Superior temporal gyrus (tissue), 1 donor: ENCODE data around the gene IFNL3.
"Not testable (repeated sequence)": the region's sequence is repeated elsewhere in the genome, so short reads cannot be mapped to it uniquely, and the experiment has no call there.

Source experiments
- DNase-seq: peaks from one replicate; pipeline ENCODE4 v3.0.0-alpha.2; 2016; ENCODE audit errors: extremely low spot score

Gene IFNL3

DNA sequence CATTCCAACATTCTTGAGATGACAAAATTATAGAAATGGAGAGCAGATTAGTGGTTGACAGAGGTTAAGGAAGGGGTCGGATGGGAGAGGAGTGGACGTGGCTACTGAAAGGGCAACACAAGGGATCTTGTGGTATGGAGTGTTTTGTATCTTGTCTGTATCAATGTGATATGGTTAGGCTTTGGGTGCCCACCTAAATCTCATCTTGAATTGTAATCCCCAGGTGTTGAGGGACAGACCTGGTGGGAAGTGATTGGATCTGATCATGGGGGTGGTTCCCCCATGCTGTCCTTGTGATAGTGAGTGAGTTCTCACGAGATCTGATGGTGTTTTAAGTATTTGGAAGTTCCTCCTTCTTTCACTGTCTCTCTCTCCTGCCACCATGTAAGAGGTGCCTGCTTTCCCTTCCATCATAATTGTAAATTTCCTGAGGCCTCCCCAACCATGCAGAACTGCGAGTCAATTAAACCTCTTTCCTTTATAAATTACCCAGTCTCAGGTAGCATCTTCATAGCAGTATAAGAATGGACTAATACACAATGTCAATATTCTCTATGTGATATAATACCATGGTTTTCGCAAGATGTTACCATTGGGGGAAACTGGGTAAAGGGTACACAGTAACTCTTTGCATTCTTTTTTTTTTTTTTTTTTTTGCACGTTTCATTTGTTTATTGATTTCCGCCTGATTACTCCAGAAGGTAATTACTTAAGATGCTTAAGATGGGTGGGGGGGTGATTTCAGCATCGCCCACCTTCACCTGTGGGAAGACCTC, 8.8 kb upstream of the IFNL3 start:
- DNase-seq: no peak

- no peak for DNase-seq
Measured at GRCh38 chr19:39252458-39252857, 7.7 kb upstream of the IFNL3 start.

DNA sequence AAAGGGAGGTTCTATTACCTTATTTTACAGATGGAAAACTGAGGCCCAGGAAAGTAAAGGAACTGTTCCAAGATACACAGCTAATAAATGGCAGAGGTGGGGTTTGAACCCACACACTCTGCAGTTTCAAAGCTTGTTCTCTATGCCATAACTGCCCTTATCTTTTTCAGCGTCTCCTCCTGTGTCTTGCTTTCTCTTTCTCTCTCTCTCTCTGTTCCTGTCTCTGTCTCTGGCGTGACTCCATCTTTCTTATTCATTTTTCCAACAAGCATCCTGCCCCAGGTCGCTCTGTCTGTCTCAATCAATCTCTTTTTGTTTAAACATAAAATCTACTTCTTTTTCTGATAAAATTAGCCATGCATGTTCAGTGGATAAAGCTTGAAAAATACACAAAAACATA, 7.0 kb upstream of the IFNL3 start:
- no peak for DNase-seq

DNA sequence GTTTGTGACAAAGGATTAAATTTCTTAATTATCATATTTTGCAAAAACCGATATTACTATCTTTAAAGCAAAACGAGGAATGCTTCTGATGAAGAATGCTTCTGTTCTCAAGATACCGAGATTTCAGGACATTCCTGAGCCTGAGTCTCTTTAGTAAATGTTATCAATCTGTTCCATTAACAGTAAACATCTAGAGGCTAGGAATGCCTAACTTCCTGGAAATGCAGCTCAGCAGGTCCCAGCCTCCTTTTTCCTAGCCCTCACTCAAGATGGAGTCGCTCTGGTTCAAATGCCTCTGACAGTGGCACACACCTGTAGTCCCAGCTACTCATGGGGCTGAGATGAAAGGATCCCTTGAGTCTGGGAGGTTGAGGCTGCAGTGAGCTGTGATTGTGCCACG, 6.3 kb upstream of the IFNL3 start:
- DNase-seq: no peak

DNA sequence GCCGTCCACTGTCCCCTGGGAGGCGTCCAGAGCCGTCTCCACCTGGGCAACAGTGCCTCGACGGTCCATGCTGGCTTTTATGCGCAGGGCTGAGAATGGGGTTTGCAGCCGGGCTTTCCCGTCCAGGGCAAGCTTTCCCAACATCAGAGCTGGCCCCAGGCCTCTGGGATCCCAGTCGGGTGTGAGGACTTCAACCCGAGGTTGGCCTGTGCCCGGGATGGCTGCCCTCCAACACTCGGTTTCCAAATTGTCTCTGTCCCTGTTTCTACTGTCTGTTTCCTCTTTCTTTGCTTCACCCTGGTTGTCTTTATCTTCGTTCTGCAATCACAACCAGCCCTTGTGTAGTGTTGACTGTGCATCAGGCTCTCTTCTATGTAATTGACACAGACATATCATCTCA, 4.0 kb upstream of the IFNL3 start, which contains the start of gene IFNL4:
IFNL4 (minus strand) TSS at position 51 of the 400 bp plus-strand sequence.
- no peak for DNase-seq

DNA sequence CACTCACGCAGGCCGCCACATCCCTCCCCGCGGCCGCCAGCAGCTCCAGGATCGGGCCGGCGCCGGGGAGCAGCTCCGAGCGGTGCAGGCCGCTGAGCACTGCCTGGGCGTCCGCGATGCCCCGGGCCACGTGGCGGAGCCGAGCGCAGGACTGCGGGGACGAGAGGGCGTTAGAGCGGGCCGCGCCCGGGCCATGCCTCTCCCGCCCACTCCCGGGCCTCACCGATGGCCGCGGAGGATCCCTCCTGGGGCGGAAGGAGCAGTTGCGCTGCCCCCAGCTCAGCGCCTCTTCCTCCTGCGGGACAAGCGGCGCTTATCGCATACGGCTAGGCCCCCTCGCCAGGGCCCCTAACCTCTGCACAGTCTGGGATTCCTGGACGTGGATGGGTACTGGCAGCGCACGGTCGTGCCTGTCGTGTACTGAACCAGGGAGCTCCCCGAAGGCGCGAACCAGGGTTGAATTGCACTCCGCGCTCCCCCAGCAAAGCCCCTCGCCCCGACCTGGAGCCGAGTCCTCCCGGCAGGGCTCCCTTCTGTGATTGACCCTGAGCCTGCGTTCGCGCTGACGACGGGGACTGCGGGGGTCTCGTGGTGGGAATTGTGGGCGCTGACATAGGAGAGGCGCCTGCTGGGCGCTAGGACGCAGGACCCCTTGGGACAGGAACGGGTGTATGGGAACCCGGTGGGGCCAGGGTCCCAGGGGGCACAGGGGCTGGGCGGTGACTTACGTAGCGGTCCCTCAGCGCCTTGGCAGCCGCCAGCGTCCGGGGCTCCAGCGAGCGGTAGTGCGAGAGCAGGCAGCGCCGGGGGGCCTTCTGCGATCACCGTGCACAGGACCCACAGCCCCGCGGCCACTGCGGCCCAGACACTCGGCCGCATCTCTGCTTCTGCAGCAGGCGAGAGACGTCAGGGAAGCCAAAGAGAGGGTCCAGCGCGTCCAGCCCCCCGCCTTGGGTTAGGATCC, 3.2 kb upstream of the IFNL3 start:
- no peak for DNase-seq

- no peak for DNase-seq
Measured at GRCh38 chr19:39246951-39247669, 2.3 kb upstream of the IFNL3 start.

GRCh38 chr19:39245166-39245565, 360 bp upstream of the IFNL3 start:
- not testable (repeated sequence) for DNase-seq

DNA sequence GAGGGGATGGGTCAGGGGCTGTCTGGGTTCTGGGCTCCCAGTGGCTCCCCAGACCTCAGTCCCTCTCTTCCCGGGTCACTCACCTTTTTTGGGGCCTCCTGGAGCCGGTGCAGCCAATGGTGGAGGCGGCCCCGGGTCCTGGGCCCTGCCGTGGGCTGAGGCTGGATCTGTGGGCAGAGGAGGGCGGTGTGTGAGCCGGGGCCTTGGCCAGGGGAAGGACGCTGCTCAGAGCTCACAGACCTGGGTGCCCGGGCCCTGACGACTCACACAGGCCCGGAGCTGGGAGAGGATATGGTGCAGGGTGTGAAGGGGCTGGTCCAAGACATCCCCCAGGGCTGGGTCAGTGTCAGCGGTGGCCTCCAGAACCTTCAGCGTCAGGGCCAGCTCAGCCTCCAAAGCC, 1.1 kb downstream of the IFNL3 start:
- DNase-seq: not testable (repeated sequence)

- no peak for DNase-seq
Measured at GRCh38 chr19:39240421-39240820, 4.4 kb downstream of the IFNL3 start.

DNA sequence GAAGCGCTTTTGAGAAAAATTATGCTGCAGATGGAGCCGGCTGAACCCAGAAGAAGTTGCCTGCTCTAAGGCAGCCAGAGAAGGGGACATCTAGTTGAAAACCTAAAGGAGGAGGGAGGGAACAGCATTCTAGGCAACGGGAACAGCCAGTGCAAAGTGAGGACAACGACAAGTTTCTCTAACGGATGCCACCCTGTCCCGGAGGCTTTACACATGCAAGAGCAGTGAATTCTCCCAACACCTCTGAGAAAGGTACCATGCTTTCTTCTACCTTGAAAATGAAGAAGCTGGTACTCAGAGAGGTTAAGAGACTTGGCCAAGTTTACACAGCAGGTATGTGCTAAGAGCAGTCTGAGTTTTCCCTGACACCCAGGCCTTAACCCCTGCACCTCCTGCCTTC, 5.9 kb downstream of the IFNL3 start:
- no peak for DNase-seq

DNA sequence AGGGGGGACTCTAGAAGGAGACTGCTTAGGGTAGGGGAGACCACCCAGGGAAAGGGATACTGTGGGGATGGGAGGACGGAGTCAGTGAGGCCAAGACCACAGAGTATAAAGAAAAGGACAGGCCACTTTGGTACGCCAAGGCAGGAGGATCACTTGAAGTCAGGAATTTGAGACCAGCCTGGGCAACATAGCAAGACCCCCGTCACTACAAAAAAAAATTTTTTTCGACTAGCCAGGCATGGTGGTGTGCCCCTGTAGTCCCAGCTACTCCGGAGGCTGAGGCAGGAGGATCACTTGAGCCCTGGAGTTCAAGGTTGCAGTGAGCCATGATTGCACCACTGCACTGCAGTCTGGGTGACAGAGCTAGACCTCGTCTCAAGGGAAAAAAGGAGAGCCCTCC, 6.6 kb downstream of the IFNL3 start:
- no peak for DNase-seq

DNA sequence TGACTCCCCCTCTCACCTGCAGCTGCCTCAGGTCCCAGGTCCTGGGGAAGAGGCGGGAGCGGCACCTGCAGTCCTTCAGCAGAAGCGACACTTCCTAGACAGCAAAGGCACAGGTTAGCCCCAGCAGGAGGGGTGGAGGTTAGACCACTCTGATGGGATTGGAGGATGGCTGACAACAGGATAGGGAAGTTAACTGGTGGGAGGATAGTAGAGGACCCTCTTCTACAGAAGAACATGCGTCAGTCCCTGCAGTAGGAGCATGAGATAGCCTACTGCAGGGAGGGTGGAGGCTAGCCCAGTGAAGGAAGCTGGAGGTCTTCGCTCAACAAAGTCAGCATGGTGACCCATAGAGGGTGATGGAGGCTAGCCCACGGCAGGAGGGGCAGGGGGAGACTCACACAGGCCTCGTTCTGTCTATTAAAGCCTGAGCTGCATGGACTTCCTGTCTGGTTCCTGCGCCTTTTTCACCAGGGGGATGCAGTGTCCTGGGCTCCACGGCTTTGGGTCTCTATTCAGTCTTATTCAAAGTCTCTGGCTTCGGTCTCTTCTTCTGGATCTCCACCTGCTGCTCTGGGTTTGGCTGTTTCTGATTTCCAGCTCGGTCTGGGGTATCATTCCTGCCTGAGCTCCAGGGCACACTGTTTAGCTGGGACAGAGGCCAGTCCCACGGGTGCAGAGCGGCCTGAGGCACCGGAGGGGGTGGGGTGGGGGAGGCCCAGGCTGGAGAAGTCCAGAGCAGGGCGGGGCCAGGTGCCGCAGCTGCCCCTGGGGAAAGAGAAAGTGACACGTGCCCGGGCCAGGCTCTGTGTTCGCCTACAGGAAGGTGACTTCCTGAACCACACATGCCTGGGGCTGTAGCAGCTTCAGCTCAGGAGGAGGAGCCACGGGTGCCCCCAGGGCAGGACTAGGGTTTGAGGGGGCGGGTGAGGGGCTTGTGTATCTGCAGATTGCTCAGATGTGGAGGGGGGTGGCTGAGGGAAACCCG, 7.3 kb downstream of the IFNL3 start:
- no peak for DNase-seq

- no peak for DNase-seq
Measured at GRCh38 chr19:39236527-39236926, 8.3 kb downstream of the IFNL3 start.

- DNase-seq: no peak
Measured at GRCh38 chr19:39232708-39233107, 12.1 kb downstream of the IFNL3 start.

DNA sequence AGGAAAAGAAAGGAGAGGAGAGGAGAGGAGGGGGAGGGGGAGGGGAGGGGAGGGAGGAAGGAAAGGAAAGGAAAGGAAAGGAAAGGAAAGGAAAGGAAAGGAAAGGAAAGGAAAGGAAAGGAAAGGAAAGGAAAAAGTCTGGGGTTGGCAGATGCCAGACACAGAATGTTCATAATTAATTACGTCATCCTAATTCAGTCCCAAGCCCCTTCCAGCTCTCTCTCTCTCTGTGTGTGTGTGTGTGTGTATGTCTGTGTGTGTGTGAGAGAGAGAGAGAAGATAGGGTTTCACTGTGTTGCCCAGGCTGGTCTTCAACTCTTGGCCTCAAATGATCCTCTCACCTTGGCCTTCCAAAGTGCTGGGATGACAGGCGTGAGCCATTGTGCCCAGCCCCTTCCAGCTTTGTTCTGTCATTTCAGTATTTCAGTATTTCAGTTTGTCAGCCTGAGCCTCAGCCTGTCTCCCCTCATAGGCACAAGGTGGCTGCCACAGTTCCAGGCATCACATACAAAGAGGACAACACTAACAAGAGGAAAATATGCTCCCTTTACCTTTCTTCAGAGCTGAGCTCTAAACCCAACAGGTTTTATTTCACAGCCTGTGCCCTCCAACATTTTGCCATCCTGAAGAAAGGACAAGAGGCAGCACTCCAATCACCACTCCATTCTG, 14.6 kb downstream of the IFNL3 start:
- no peak for DNase-seq

DNA sequence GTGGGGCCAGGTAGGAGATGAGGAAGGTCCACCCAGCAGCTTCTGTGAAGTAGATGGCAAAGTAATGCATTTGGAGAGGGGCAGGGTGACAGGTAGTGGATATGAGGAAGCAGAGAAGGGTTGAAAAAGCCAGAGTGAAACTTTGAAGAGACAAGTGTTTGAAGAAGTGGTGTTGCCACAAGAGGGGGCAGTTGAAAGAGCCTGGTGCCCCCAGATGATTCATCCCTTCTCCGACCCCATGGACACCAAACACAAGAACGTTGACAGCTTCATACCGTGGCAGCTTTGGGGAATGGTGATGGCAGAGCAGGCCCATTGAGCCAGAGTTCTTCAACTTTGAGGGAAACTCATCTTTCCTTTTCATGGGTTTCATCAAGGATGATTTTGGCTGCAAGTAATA, 19.9 kb downstream of the IFNL3 start:
- no peak for DNase-seq

DNA sequence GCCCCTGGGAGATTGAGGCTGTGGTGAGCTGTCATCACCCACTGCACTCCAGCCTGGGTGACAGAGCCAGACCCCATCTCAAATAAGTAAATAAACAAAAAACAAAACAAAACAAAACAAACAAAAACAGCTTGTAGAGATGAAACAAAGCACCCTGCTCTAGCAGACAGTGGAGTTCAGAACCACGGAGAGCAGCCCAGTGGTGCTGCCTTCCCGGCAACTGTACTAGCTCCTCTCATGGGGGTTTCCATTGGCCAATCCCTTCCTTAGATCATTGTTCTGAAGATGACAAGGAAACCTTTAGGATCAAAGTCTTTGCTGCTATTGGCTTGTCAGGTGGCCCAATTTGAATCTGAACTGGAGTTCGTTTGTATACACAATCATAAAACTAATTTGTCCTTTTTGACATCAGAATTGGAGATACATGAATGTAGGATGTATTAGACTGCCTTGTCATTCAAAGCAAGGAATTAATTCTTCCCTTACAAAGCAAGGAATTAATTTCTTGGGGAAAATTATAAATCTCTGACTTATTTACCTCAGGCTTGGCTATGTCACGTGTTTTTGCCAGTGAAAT, 21.0 kb downstream of the IFNL3 start:
- no peak for DNase-seq

GRCh38 chr19:39219108-39219507, 25.7 kb downstream of the IFNL3 start:
- not testable (repeated sequence) for DNase-seq
